ENCODE data around the gene DPP6.
A peak's percentile ranks its signal among the peaks of the same experiment; 100 is the strongest.

The DPP6 gene

GRCh38 chr7:154905146-154905545 is 852.9 kb downstream of the DPP6 start:
- no peak for DNase-seq

- no peak for DNase-seq
These were observed 853.4 kb downstream of the DPP6 start for GRCh38 chr7:154905615-154906014.

GRCh38 chr7:154906201-154906600 is 854.0 kb downstream of the DPP6 start:
- no peak for DNase-seq

- DNase-seq, result no peak
These were observed 854.6 kb downstream of the DPP6 start for GRCh38 chr7:154906736-154907355.

GRCh38 chr7:154907651-154908620 is 855.7 kb downstream of the DPP6 start:
- DNase-seq, result no peak

- no peak for DNase-seq
These were observed 857.3 kb downstream of the DPP6 start for GRCh38 chr7:154909241-154910105.

- no peak for DNase-seq
These were observed 857.9 kb downstream of the DPP6 start for GRCh38 chr7:154910125-154910524.

- no peak for DNase-seq
These were observed 858.8 kb downstream of the DPP6 start for GRCh38 chr7:154910977-154911376.

- no peak for DNase-seq
These were observed 859.2 kb downstream of the DPP6 start for GRCh38 chr7:154911411-154911810.

- DNase-seq, result no peak
These were observed 859.8 kb downstream of the DPP6 start for GRCh38 chr7:154911862-154912455.

- no peak for DNase-seq
These were observed 860.9 kb downstream of the DPP6 start for GRCh38 chr7:154912871-154913637.

GRCh38 chr7:154913638-154914307 is 861.6 kb downstream of the DPP6 start:
- DNase-seq, result peak; percentile 86

GRCh38 chr7:154914308-154914995 is 862.3 kb downstream of the DPP6 start:
- DNase-seq, result no peak

GRCh38 chr7:154914996-154915380 is 862.8 kb downstream of the DPP6 start:
- DNase-seq, result no peak

- DNase-seq, result no peak
These were observed 863.4 kb downstream of the DPP6 start for GRCh38 chr7:154915600-154915999.

- no peak for DNase-seq
These were observed 864.2 kb downstream of the DPP6 start for GRCh38 chr7:154916381-154916780.

GRCh38 chr7:154916856-154917807 is 864.9 kb downstream of the DPP6 start:
- DNase-seq, result no peak

- DNase-seq, result no peak
These were observed 865.6 kb downstream of the DPP6 start for GRCh38 chr7:154917808-154918160.

GRCh38 chr7:154918266-154918665 is 866.1 kb downstream of the DPP6 start:
- DNase-seq, result no peak

- DNase-seq, result no peak
These were observed 866.5 kb downstream of the DPP6 start for GRCh38 chr7:154918741-154919140.
